Ammon's horn (tissue), 1 donor: ENCODE data around the gene GNG2.

Experiments
- DNase-seq: peaks from one replicate; pipeline ENCODE4 v3.0.0-alpha.2; 2016; ENCODE audit warnings: low spot score

GNG2 gene

DNA sequence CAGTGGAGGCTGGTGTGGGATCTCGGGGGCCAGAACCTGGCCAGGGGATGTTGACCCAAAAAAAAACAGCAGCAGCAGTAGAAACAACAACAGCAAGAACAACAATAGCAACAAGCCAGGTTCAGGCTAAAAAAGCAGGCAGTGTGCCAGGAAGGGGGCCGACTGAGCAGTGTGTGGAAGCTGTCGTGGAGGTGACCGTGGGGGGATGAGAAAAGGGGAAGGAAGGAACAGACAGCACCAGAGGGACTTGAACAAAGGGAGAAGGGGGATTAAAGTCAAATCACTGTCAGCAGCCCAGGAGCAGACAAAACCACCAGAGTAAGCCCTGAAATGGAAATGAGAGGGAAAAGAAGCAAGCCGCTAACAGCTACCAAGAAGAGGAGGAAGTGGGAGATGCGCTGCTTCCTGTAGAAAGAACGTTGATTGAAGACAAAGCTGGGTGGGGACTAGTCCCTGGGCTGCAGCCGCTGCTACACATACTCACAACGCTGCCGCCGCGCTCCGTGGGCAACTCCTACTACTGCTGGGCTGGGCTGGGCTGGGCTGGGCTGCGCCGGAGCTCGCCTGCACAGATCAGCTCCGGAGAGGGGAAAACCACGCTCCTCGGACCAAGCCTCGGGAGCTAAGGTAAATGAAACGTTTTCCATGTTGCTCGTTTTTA is at the start of gene GNG2:
TSS of gene GNG2 (plus strand) at position 449 of the 661 bp plus-strand sequence. CDS start 90,067 bp downstream, outside the sequence.
- peak; percentile 92 for DNase-seq

DNA sequence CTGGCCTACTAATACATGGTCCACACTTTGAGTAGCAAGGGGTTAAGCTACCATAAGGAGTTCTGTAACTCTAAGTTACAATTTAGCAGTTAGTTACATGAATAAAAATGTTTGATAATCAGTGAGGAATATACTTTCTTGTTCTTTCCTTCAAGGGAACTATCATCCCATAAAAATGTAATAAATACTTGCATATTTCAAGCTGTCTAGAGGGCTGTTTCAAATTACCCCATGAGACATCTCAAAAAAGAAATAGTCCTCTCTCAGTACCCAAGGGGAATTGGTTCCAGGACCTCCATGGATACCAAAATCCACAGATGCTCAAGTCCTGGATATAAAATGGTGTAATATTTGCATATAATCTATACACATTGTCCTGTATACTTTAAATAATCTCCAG is 48.7 kb upstream of the GNG2 start:
- DNase-seq: no peak

DNA sequence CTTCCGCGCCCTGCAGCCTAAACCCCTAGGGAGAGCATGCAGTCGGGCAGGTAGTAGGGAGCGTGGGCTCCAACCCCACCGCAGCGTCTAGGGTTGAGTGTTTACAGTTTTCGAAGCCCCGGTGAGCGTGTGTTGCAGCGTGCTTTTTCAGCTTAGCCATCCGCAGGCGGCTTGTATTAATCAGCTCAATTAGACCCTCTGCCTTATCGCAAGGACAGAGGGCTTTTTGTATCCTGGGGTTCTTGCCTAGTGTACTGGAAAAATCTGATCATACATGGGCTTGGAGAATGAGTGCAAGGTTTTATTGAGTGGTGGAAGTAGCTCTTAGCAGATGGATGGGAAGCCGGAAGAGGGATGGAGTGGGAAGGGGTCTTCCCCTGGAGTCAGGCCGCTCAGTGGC is 44.4 kb upstream of the GNG2 start:
- DNase-seq: no peak

DNA sequence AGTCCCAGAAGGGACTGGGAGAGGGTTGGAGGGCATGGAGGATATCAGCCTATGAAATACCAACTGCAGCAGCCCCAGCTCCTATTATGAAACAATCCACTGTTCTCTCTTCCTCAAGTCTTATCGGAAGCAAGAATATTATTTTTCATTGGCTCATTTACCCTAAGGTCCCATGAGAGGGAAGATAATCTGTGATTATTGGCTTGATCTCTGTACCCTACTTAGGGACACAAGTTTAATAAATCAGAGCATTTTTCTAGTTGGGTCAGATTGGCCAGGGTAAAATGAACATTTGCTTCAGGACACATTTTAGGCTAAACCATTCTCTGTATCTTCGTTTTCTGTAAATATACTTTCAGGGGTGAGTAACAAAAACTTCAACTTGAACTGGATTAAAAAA is 43.1 kb upstream of the GNG2 start:
- DNase-seq: no peak

DNA sequence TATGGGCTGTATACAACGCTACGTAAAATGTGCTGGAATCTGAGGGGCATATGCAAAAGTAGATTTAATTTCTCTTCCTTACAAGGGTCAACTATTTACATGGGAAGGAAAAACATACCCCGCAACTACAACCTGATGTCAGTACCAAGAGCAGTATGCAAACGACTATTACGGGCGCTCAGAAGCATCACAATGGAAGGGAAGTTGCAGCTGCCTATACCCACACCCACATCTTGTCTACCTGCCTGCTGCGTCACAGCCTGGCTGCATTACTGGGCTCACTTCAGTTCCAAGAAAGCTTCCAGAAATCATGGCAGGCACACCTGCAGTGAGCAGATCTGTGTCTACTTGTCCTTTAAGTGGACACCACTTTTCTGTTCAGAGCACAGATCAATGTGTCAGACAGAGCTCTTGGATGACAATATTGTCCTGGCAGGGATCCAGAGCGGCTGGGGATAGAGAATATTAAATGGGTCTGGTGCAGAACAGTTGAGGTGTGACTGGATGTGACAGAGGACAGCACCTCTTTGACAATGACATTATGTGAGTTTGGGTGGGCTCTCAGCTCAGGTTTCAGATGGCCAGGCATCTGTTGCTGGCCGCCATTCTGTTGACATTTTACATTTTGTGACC is 41.5 kb upstream of the GNG2 start:
- DNase-seq: no peak

DNA sequence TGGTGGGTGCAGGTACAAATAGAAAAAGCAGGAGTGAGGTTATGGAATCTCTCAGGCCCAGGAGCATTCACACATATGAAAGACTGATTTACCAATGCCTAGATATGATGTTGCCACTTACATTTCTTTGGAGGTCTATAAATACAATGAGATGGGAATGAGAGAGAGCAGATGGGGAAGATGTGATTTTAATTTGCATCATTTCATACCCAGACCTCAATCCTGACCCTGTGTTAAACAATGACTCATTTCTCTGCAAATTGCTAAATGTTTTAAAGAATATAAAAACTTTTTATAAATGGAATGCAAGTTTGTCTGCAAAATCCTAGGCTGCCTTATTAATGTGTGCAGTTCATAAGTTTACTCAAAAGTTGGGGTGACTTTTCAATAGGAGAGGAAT is 38.6 kb upstream of the GNG2 start:
- DNase-seq: no peak

DNA sequence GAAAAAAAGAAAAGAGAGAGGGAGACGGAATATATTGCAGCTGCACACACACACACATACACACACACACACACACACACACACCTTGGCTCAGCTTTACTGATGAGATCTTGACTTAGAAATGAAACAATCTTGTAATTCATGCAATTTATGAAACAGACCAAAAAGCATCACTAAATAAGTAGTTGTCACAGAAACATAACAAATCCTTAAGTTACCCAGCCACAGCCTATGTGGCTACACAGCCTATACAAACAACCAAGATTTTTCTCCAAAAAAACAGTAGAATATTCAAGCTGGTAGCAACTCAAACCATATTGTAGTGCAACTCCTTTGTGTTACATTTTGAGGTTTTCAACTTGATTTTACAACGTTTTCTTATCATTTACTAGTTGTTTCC is 37.9 kb upstream of the GNG2 start:
- no peak for DNase-seq

DNA sequence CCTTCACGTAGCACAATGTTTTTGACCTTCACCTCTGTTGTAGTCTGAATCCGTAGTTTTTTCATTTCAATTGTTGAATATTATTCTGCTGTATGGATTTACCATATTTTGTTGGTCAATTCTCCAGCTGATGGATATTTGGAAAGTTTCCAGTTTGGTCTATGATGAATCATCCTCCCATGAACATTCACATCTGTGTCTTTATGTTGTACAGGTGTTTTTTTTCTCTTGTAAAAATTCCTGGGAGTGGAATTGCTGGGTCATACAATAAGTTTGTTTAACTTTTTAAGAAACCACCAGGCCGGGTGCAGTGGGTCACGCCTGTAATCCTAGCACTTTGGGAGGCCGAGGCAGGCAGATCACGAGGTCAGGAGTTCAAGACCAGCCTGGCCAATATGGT is 36.7 kb upstream of the GNG2 start:
- DNase-seq: no peak

DNA sequence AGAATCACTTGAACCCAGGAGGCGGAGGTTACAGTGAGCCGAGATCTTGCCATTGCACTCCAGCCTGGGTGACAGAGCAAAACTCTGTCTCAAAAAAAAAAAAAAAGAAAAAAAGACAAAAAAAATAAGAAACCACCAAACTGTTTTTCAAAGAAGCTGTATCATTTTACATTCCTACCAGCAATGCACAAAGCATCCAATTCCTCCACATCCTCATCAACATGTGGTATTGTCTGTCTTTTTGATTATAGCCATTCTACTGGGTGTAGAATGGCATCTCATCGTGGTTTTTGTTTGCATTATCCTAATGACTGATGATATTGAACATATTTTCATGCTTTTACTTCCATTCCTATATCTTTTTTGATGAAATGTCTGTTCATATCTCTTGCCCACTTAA is 36.2 kb upstream of the GNG2 start:
- DNase-seq: no peak

DNA sequence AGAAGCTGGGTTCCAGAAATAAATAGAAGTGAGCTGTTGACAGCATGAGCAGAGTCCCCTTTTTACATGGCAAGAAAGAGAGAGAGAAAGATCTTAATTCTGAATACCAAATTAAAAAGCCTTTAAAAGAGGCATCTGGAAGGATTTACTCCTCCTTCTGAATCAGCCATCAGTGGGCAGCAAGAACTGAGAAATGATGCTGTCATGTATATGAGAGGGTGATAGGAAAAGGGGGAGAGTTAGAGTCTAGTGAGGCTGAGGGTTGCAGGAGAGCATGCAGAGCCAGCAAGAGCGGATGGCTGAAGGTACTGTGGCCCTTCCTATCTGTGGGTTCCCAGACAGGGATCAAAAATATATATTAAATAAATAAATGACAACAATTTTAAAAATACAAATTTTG is 34.5 kb upstream of the GNG2 start:
- no peak for DNase-seq

DNA sequence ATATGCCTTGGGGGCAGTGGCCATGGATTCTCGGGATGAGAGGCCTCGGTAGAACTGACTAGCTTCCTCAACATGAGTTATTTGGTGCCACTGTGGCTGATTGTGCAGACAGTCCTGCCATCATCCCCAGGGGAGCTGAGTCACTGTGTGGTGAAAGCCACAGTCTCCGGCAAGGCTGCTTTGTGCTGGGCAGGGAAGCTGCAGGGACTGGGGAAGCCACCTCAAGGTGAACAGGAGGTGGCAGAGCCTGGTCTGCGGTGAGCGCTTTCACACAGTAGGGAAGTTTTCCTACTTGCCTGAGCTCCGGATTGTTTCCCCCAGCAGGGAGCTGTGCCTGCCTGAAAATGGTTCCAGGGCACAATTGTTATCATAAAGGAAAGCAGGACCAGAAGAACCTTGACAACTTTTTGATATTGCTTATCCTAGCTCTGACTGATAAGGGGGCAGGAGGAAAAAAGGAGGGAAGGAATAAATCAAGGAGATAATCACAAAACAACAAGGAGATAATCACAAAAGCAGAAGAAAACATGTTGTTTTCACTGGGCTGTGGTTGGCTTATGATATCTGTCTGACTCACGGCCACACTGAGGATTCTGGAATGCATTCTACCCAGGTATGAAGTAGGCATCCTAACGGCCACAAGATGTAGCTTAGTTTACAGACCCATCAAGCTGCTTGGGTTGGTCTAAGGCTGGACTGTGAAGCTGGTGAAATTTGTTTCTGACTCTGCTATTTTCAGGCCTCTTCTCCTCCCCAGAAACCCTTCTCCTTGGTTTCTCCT is 32.2 kb upstream of the GNG2 start:
- DNase-seq: peak; percentile 17

DNA sequence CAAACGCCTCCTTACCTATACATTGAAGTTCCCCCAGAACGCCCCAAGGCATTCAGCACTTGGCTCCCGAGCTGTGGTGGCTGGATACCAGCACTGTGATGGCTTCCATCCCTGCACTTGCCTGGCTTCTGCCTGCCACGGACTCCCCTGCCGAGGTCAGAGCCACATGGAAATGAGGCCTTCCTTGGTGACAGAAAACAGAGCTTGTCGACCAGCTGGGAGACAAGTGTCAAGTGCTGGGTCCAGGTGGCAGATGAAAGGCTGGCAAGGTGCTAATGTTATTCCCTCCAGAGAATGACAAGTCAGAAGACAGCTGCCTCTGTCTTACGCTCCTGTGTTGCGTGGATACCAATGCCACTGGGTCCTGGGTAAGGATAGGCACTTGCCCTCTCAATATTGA is 26.2 kb upstream of the GNG2 start:
- no peak for DNase-seq

DNA sequence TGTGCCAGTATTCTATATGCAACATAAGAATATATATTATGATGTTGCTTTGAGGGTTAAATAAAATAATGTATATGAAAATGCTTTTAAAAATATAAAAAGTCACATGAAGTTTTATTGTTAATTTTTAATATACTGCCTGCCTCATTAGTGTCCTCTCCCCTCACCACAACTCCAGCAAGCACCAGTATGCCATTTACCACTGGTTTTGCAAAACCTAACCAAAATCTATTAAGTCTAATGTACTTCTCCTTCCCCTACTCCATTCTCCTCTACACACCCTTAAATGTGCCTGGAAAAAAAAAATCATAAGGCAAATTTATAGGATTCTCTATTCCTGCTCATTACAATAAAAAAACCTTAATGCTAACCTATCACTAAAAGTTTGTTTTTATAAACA is 24.0 kb upstream of the GNG2 start:
- no peak for DNase-seq

DNA sequence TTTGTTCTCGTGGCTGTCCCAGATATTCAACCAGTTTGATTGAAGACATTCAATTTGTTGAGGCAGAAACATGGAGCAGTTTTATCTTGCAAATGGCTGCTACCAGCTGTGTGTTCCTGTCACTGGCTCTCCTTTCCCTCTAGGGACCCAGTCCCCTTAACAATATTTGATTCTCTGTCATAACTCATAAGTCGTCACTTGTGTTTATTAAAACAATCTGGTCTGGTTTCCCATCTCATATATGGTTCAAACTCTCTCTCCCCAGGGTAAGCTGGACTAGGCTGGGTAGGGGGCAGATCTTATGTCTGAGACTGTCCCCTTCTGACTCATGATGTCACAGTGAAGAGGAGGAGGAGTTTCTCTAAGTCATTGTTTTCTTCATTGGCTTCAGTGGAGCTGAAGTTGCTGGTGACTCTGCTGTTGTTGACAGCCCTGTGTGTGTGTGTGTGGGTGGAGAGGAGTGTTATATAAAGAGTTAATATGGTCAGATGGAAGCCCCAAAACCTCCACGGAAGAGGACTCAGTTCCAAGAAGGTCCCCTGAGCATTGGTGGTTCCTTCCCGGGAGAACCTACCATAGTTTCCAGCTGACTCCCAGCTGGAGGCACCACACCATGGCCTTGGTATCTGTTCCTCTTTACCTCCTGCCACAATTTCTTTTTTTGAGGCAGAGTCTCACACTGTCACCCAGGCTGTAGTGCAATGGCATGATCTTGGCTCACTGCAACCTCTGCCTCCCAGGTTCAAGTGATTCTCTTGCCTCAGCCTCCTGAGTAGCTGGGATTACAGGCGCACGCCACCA is 16.1 kb upstream of the GNG2 start:
- DNase-seq: no peak

DNA sequence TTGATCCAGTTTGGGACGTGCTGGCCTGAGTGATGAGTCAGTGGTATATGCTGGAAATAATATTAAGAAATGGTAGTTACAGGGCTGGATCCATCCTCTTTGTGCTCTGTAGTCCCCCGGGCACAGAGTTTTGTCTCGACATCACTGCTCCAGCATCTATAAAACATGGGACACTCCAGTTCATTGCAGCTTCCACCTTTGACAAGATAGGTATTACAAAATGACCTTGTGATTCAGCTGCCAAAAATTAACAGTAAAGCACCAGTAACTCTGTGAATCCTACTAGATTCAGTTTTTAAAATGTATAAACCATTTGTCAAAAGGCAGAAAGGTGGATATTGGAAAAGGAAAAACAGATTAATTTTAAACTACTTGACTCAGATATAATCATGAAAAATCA is 14.6 kb upstream of the GNG2 start:
- DNase-seq: no peak

DNA sequence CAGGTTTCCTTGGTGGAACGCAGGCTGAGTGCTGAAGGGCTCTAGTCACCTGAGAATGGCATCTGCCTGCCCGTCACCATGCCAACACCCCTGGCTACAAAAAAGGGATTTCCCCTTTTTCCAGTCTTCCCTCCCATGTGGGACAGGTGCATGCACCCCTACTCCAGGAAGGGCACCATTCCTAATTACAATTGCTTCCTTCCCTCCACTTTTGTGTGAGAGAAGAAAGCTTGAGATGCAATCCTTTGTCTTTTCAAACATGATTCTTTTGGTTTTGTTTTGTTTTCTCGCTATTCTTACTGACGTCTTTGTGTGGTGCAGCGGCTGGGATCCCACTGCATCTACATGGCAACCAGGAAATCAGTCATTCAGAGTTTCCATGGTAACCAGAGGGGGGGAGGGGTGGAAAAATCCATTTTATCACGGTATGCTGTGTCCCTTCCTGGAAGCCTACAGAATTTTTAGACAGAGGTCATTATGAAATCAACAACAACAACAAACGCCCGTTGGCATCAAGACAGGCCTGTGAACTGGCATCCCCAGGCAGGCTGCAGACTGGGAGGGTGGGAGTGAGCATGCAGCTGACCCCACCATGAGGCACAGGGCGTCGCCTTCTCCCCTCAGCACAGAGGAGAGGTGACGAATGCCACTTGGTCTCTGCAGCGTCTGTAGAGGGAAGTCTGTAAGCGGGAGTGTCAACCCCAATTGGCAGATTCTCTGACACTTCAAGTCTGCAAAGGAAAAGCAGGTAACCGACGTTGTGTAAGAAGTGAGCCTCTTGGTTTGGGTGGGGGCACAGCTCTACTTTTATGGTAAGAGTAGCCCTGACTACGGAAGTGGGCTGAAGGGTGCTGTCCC is 13.6 kb upstream of the GNG2 start:
- peak; percentile 63 for DNase-seq

DNA sequence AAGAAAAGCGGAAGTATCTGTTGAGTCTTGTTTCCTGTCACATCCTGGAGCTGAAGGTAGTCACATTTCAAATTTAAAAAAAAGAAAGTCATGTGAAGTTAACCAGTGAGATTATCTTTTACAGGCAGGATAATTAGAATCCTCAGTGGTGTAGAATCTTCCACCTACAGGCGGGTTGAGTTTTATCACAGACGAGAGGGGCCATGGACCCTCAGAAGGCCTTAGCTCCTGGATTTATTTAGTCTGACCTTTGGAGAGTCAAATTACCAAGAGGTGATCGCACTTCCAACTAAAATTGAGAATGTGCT is 13.0 kb upstream of the GNG2 start:
- DNase-seq: no peak

DNA sequence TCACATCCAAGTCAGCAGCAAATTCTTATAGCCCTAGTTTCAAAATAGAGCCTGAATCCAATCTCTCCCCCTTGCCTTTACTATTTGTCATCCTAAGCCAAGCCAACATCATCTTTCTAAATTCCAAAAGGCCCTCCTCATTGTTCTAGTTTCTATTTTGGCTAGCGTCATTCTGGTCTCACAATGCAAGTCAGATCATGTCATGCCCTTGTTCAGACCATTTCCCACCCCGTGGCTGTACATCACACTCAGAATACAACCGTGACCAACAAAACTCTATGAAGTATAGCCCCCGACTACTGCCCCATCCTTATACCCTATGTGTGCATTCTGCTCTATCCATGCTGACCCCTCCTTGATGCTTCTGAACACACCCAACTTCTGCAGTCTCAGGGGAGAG is 12.3 kb upstream of the GNG2 start:
- DNase-seq: no peak

DNA sequence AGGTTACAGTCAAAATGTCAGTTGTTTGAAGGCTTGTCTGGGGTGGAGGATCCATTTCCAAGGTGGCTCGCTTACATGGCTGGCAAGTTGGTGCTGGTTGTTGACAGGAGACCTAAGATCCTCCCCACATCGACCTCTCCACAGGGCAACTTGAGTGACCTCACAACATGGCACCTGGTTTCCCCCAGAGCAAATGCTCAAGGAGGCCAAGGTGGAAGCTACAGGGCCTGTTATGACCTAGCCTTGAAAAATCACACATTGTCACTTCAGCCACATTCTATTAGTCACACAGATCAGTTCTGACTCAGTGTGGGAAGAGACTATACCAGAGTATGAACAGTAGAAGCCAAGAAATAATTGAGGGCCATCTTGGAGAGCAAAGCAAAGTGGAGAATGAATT is 11.3 kb upstream of the GNG2 start:
- DNase-seq: no peak

DNA sequence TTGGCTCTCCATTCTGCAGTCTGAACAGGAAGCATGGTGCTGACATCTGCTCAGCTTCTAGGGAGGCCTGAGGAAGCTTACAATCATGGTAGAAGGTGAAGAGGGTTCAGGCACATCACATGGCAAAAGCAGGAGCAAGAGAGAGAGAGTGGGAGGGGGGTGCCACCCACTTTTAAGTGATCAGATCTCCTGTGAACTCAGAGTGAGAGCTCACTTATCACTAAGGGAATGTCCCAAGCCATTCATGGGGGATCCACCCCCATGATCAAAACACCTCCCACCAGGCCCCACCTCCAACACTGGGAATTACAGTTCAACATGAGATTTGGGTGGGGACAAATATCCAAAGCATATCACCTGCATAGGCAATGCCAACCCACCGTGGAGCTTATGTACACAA is 9.8 kb upstream of the GNG2 start:
- no peak for DNase-seq

DNA sequence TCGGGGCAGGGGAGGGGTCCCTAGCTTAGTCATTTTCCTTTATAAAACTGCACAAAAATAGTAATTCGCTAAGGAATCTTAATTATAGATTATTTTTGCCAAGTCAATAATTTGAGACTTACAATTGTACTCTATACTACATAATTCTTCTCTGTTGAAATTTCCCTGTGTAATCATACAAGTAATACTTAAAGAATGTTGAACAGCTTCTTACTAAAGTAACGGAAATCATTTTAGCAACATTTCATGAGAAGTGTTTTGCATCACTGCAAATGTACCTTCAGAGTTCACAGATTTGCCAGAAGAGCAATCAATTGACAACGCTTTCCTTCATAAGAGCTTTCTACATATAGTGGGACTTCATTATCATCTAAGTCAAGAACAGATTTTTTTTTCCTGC is 7.9 kb upstream of the GNG2 start:
- DNase-seq: no peak

DNA sequence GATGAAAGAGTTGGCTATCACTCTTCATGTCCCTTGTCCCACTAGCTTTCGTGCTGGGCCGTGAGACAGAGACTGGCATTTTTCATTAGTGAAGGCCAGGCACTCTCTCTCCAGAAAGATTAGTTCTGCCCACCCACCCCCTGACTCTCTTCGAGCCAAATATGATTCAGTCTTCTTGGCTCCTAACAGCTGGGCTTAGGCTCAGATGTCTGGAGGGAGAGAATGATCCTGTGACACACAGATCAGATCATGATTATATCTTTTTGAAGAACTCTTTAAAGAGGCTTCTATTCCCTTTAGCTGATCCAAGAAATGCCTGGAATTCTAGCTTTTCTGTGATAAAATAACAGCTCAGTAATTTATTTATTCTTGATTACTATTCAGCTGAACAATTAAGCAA is 5.2 kb upstream of the GNG2 start:
- no peak for DNase-seq
